Gastrocnemius medialis (tissue), 4 donors: ENCODE measurements around the gene SC5D. TPM values are rescaled to one million over a fixed set of nuclear protein-coding genes. Genes with fewer than 3 reads are reported as not detected.
A peak's percentile ranks its signal among the peaks of the same experiment; 100 is the strongest.

ENCODE experiments used
- ATAC-seq, 2 donors: fragments of 150-250 bp; one replicate each; pipeline ENCODE4 v1.9.1; 2016
- DNase-seq, 2 donors: peaks; one replicate each; pipeline ENCODE4 v3.0.0-alpha.2; 2019
- H3K27ac ChIP-seq, 4 donors: fragments of 200-600 bp; sonication (generic); 1 replicate in 1 of 4; 2 replicates in 3 of 4; pipeline ENCODE4 v1.5.1; 2016 to 2018; ENCODE audit warnings: mild to moderate bottlenecking in 2 of 4, moderate library complexity in 1 of 4
- H3K27me3 ChIP-seq, 3 donors: fragments of 200-600 bp; sonication (generic) in 2 of 3; 1 replicate in 1 of 3; 2 replicates in 2 of 3; pipeline versions ENCODE4 v1.5.1 to v1.6.0; 2016 to 2019; ENCODE audit warnings: mild to moderate bottlenecking in 1 of 3, moderate library complexity in 1 of 3
- H3K36me3 ChIP-seq, 2 donors: fragments of 200-600 bp; sonication (generic) in 1 of 2; one replicate each; pipeline ENCODE4 v1.5.1; 2017 to 2018
- H3K4me1 ChIP-seq, 2 donors: fragments of 200-600 bp; sonication (generic) in 1 of 2; one replicate each; pipeline ENCODE4 v1.5.1; 2016 to 2017; ENCODE audit warnings: mild to moderate bottlenecking in 2 of 2
- H3K4me3 ChIP-seq, 4 donors: fragments of 200-600 bp; sonication (generic) in 3 of 4; 1 replicate in 1 of 4; 2 replicates in 3 of 4; pipeline ENCODE4 v1.5.1; 2016 to 2019; ENCODE audit warnings: mild to moderate bottlenecking in 2 of 4
- H3K9me3 ChIP-seq, 3 donors: fragments of 200-600 bp; sonication (generic) in 2 of 3; 1 replicate in 1 of 3; 2 replicates in 2 of 3; pipeline ENCODE4 v1.5.1; 2016 to 2019
- POLR2A ChIP-seq, 2 donors: fragments of 450-650 bp; IDR thresholded peaks; one replicate each; pipeline ENCODE4 v1.6.1; 2017; ENCODE audit warnings: antibody characterized with exemption in 2 of 2, mild to moderate bottlenecking in 2 of 2, moderate library complexity in 2 of 2
- in situ Hi-C, 4 donors: fragments of 200-750 bp; cut with MboI; loops; one replicate each; pipeline versions ENCODE4 v1.15.0 to v1.8.0; 2017; ENCODE audit warnings: low sequenced_read_pairs in 4 of 4
- intact Hi-C: fragments of 100-400 bp; cut with DNase I; formaldehyde crosslinking; loops from one replicate; pipeline ENCODE4 v1.15.1; 2023; ENCODE audit warnings: low total_unique reads
- total RNA-seq, 4 donors: library from RNA; depleted of rRNA; stranded (reverse); fragments of >200 nt; gene quantifications; one replicate each; pipeline versions ENCODE4 v1.1.0 to v1.2.3, GENCODE V29; 2016
- TF ChIP-seq, protein P1 (sequence below), 5 experiments: fragments of 450-650 bp in 3 of 5; fragments of 200-600 bp in 2 of 5; sonication (generic) in 2 of 5; IDR thresholded peaks in 4 of 5; conservative IDR thresholded peaks in 1 of 5; 1 replicate in 4 of 5; 2 replicates in 1 of 5; pipeline ENCODE4 v1.5.1; 2016 to 2019; ENCODE audit warnings: antibody characterized with exemption in 5 of 5, mild to moderate bottlenecking in 3 of 5, moderate library complexity in 3 of 5

Gene SC5D
- total RNA-seq, 4 donors from 2014 or later = 5.7 to 11.5 (median 6.5) TPM

DNA sequence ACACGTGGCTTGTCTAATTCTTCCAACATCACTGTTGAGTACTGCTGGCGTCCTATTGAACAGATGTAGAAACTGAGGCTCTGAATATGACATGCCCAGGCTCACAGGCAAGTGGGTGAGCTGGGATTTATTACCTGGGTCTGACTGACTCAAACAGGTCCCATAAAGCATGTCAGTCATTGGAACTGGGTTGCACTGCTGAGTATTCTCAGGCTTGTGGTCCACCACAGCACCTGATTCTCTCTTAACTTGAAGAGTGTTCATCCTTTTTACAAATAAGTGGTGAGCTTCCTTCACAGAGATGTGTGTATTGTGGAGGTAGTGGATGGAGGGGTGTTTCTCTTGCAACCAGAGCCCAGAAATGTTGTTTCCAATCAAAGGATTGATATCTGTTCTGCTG, 44.5 kb downstream of the SC5D start:
- H3K9me3 ChIP-seq = no peaks in the 10 kb centered on the region
- H3K27me3 ChIP-seq = no peaks in the 10 kb centered on the region
- no peaks in the 10 kb centered on the region for H3K36me3 ChIP-seq
- no peak overlapping the region for H3K27ac ChIP-seq
- no peaks in the 10 kb centered on the region for H3K4me1 ChIP-seq
- H3K4me3 ChIP-seq = no peak overlapping the region
- in situ Hi-C loops (no loop called here), intact Hi-C loops (no loop called here)
- no peak for ATAC-seq
- TF ChIP-seq, protein P1, sequence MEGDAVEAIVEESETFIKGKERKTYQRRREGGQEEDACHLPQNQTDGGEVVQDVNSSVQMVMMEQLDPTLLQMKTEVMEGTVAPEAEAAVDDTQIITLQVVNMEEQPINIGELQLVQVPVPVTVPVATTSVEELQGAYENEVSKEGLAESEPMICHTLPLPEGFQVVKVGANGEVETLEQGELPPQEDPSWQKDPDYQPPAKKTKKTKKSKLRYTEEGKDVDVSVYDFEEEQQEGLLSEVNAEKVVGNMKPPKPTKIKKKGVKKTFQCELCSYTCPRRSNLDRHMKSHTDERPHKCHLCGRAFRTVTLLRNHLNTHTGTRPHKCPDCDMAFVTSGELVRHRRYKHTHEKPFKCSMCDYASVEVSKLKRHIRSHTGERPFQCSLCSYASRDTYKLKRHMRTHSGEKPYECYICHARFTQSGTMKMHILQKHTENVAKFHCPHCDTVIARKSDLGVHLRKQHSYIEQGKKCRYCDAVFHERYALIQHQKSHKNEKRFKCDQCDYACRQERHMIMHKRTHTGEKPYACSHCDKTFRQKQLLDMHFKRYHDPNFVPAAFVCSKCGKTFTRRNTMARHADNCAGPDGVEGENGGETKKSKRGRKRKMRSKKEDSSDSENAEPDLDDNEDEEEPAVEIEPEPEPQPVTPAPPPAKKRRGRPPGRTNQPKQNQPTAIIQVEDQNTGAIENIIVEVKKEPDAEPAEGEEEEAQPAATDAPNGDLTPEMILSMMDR (IDR thresholded peaks at IDR 0.05 in 4 of 5, conservative IDR thresholded peaks at IDR 0.05 in 1 of 5) = no peak
- no peak for TF ChIP-seq POLR2A (IDR thresholded peaks at IDR 0.05)
- no peak for DNase-seq

DNA sequence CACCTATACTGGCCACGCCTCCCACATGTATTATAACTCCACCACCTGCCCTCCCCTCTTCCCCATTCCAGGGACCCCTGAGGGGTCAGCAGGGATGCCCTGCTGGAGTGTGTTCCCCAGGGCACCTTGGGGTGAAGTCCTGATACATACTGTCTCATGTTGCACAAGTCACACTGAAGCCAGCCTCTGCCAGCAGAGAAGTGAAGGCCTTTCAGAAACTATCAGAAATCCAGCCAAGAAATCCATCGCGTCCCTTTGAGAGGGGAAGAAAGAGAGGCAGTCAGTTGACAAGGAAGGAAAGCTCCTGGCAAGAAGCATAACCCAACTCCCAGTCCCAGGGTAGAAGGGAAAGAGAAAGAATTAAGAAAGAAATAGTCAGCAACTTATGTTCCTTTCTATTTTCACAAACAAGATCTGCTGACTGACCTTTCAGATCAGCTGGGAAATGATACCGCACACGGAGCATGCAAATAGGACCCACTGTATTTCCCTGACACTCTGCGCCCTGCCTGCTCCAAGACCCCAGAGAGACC, 45.2 kb downstream of the SC5D start:
- DNase-seq (no peak), ATAC-seq (peak in 1 of 2 donors; percentile 56)
- no peaks in the 10 kb centered on the region for H3K9me3 ChIP-seq
- no peaks in the 10 kb centered on the region for H3K4me1 ChIP-seq
- in situ Hi-C loops (no loop called here), intact Hi-C loops (no loop called here)
- TF ChIP-seq, protein P1 (IDR thresholded peaks at IDR 0.05 in 4 of 5, conservative IDR thresholded peaks at IDR 0.05 in 1 of 5) = no peak
- no peak for TF ChIP-seq POLR2A (IDR thresholded peaks at IDR 0.05)
- H3K4me3 ChIP-seq = no peak overlapping the region
- H3K27me3 ChIP-seq = no peaks in the 10 kb centered on the region
- H3K27ac ChIP-seq = no peak overlapping the region
- no peaks in the 10 kb centered on the region for H3K36me3 ChIP-seq

DNA sequence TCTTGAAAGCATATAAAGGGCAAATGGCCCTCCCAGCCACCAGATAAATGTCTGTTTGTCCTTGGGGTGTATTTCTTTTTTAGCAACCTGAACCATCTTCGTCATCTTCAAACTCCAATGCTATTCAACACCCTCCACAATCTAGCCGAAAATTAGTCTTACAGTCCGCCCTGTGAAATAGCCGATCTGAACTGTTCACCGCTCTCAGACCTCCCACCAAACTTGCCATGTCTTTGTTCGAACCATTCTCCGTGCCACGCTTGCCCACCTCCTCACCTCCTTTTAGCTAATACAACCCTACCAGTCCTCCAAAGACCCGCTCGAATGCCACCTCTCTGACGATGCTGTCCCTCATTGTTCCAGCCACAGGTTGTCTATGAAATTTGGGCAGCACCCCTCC, 46.0 kb downstream of the SC5D start:
- Histone ChIP-seq H3K4me1 (no peaks in the 10 kb centered on the region), H3K36me3 (no peaks in the 10 kb centered on the region), H3K27me3 (no peaks in the 10 kb centered on the region), H3K4me3 (no peak overlapping the region), H3K27ac (no peak overlapping the region), H3K9me3 (no peaks in the 10 kb centered on the region)
- intact Hi-C loops (no loop called here), in situ Hi-C loops (no loop called here)
- TF ChIP-seq POLR2A (IDR thresholded peaks at IDR 0.05) = no peak
- TF ChIP-seq, protein P1 (IDR thresholded peaks at IDR 0.05 in 4 of 5, conservative IDR thresholded peaks at IDR 0.05 in 1 of 5) = no peak
- no peak for ATAC-seq
- no peak for DNase-seq

DNA sequence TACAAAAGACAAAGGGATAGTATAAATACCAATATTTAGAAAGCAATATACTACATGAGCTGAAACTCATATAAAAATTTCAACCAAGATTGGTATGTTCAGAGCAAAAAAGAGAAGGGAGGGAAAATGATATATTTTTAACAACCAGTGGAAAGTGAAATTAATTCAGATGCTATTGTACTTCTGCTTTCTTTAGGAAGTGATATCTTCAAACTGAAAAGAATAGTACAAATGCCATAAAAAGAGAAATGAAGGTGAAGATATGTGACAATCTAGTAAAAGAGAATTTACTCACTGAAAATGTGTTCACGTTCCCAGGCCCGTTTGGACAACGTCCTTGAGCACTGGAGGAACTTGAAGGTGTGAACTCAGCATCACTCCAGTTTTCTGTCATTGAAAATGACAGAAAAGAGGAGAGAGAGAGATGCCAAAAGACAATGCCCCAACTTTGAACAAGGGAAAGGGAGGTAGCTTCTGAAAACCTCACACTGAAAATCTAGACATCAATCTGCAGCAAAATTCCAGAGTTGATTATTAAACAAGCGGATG, 47.5 kb downstream of the SC5D start:
- H3K4me1 ChIP-seq = no peaks in the 10 kb centered on the region
- H3K9me3 ChIP-seq = no peaks in the 10 kb centered on the region
- intact Hi-C loops = no loop called here
- H3K36me3 ChIP-seq = no peaks in the 10 kb centered on the region
- in situ Hi-C loops = no loop called here
- no peaks in the 10 kb centered on the region for H3K27me3 ChIP-seq
- DNase-seq (no peak), ATAC-seq (no peak)
- H3K4me3 ChIP-seq = no peak overlapping the region
- TF ChIP-seq POLR2A (IDR thresholded peaks at IDR 0.05) = no peak
- TF ChIP-seq, protein P1 (IDR thresholded peaks at IDR 0.05 in 4 of 5, conservative IDR thresholded peaks at IDR 0.05 in 1 of 5) = no peak
- no peak overlapping the region for H3K27ac ChIP-seq

DNA sequence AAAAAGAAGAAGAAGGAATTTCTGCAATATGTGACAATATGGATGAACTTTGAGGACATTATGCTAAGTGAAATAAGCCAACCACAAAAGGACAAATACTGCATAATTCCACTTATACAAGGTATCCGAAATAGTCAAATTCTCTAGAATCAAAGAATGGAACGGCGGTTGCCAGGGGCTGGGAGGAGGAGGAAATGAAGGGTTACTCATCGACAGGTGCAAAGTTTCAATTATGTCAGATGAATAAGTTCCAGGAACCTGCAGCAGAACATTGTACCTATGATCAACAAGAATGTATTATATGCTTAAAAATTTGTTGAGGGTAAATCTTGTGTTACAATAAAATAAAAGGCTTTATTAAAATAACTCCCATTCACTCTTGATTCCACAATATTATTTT, 49.0 kb downstream of the SC5D start:
- no peak for DNase-seq
- no peak for ATAC-seq
- H3K4me1 ChIP-seq = no peaks in the 10 kb centered on the region
- H3K4me3 ChIP-seq = no peak overlapping the region
- no peaks in the 10 kb centered on the region for H3K36me3 ChIP-seq
- in situ Hi-C loops (no loop called here), intact Hi-C loops (no loop called here)
- H3K27me3 ChIP-seq = no peaks in the 10 kb centered on the region
- no peak overlapping the region for H3K27ac ChIP-seq
- no peak for TF ChIP-seq POLR2A (IDR thresholded peaks at IDR 0.05)
- TF ChIP-seq, protein P1 (IDR thresholded peaks at IDR 0.05 in 4 of 5, conservative IDR thresholded peaks at IDR 0.05 in 1 of 5) = no peak
- H3K9me3 ChIP-seq = no peaks in the 10 kb centered on the region
